ENCODE results near the gene LMO2.
"Not testable (repeated sequence)": the region's sequence is repeated elsewhere in the genome, so short reads cannot be mapped to it uniquely, and the experiment has no call there.

The LMO2 gene

GRCh38 chr11:33859306-33859705 lies 32.6 kb downstream of the LMO2 start:
- no peak for DNase-seq

GRCh38 chr11:33857933-33858371 lies 33.9 kb downstream of the LMO2 start:
- peak; percentile 64 to 73 for DNase-seq

- no peak for DNase-seq
These were observed 36.4 kb downstream of the LMO2 start for GRCh38 chr11:33855500-33855899.

- no peak for DNase-seq
These were observed 43.0 kb downstream of the LMO2 start for GRCh38 chr11:33848717-33849390.

GRCh38 chr11:33847251-33847650 lies 44.6 kb downstream of the LMO2 start:
- DNase-seq = no peak

- no peak for DNase-seq
These were observed 47.6 kb downstream of the LMO2 start for GRCh38 chr11:33844236-33844635.

GRCh38 chr11:33843018-33843417 lies 48.9 kb downstream of the LMO2 start:
- DNase-seq = no peak

GRCh38 chr11:33842236-33842915 lies 49.5 kb downstream of the LMO2 start:
- DNase-seq = peak; percentile 35 to 40

GRCh38 chr11:33838234-33838633 lies 53.6 kb downstream of the LMO2 start:
- not testable (repeated sequence) for DNase-seq

- not testable (repeated sequence) for DNase-seq
These were observed 54.5 kb downstream of the LMO2 start for GRCh38 chr11:33837334-33837733.

- peak; percentile 11 to 35 for DNase-seq
These were observed 56.6 kb downstream of the LMO2 start for GRCh38 chr11:33835143-33835878.

- no peak for DNase-seq
These were observed 59.2 kb downstream of the LMO2 start for GRCh38 chr11:33832676-33833075.

- DNase-seq = no peak
These were observed 60.8 kb downstream of the LMO2 start for GRCh38 chr11:33830903-33831648.

- peak; percentile 5 to 45 for DNase-seq
These were observed 62.3 kb downstream of the LMO2 start for GRCh38 chr11:33829430-33830141.

- DNase-seq = no peak
These were observed 63.1 kb downstream of the LMO2 start for GRCh38 chr11:33828604-33829429.

GRCh38 chr11:33827206-33827605 lies 64.7 kb downstream of the LMO2 start:
- no peak for DNase-seq

GRCh38 chr11:33825854-33826560 lies 65.9 kb downstream of the LMO2 start:
- DNase-seq = no peak

- not testable (repeated sequence) for DNase-seq
These were observed 68.9 kb downstream of the LMO2 start for GRCh38 chr11:33822981-33823380.

- DNase-seq = no peak
These were observed 72.4 kb downstream of the LMO2 start for GRCh38 chr11:33819278-33820035.

All from NCI-H2081 (cell line).